ENCODE measurements around the gene PSD4. TPM values are rescaled to one million over a fixed set of nuclear protein-coding genes. Genes with fewer than 3 reads are reported as not detected.

The PSD4 gene
- total and polyA plus RNA-seq, 2 of the 8 experiments (the other 6 are each of a cell fraction or from before 2014, with no cell fraction given): 0.53 to 1.2 TPM

GRCh38 chr2:113166187-113166645 lies 7.6 kb upstream of the PSD4 start:
- no peaks in the 10 kb centered on the region for H3K36me3 ChIP-seq (ENCODE audit: control insufficient read depth in 2 of 4, insufficient read depth in 4 of 4, low read length in 3 of 4)
- ChIA-PET POLR2A (ENCODE audit: partially characterized antibody) (no interaction called here), CTCF (ENCODE audit: partially characterized antibody) (interaction anchor here (3.6 to 8.4 kb wide), 4 partner anchors 9 to 32 kb away, joined by 20 to 85 read pairs (median 26); partner anchors contain the start of gene PSD4)
- no peak overlapping the region for H3K23ac ChIP-seq (ENCODE audit: insufficient read length)
- H3K4me1 ChIP-seq (replicated peaks in 1 of 4; ENCODE audit: control insufficient read depth in 3 of 4, insufficient read depth in 4 of 4, low read length in 3 of 4): peaks cover 0 to 4% (median 0%) of the 10 kb centered on the region in 4 experiments; a peak in 2 of 7 replicates
- no peak overlapping the region for H4K91ac ChIP-seq (replicated peaks; ENCODE audit: insufficient read length, low read length)
- no peaks in the 10 kb centered on the region for H3K79me2 ChIP-seq (ENCODE audit: control insufficient read depth in 1 of 2, insufficient read depth in 2 of 2, low read length in 2 of 2)
- no peak overlapping the region for H3K27ac ChIP-seq (ENCODE audit: low read depth, low read length)
- no peak overlapping the region for H3K9ac ChIP-seq (replicated peaks in 1 of 4; ENCODE audit: extremely low read depth in 1 of 4, low read depth in 3 of 4, low read length in 3 of 4)
- H4K5ac ChIP-seq (ENCODE audit: insufficient read length, low read depth, low read length): no peak overlapping the region
- no peak overlapping the region for H2BK12ac ChIP-seq (ENCODE audit: low read depth, low read length)
- no peak overlapping the region for H3K18ac ChIP-seq (ENCODE audit: extremely low read depth, low read length)
- WGBS, 2 experiments (ENCODE audit: extremely low coverage in 1 of 2, insufficient coverage in 1 of 2, insufficient read length in 1 of 2, insufficient replicate concordance in 2 of 2, low coverage in 1 of 2, low lambda C conversion rate in 2 of 2, missing lambda C conversion rate in 1 of 2): 92% methylated on average over 7 of the region's 7 CpGs; no CpG with 5 or more reads in 1 of the 2 experiments
- no peak overlapping the region for H4K8ac ChIP-seq (ENCODE audit: extremely low read depth, insufficient read depth, low read length)
- TF ChIP-seq MAFK (IDR thresholded peaks at IDR 0.05; ENCODE audit: low read depth, low read length): no peak
- H3K56ac ChIP-seq (replicated peaks; ENCODE audit: insufficient read length, low read depth, low read length): no peak overlapping the region
- no peak overlapping the region for H3K4ac ChIP-seq (replicated peaks; ENCODE audit: insufficient read length, low read depth, low read length)
- H2AK5ac ChIP-seq (ENCODE audit: low read depth, low read length): no peak overlapping the region
- H3K9me3 ChIP-seq (ENCODE audit: insufficient read depth in 2 of 2, low read depth in 1 of 2, low read length in 1 of 2): no peaks in the 10 kb centered on the region
- no peaks in the 10 kb centered on the region for H4K20me1 ChIP-seq (replicated peaks in 1 of 2; ENCODE audit: control insufficient read depth in 1 of 2, insufficient read depth in 2 of 2, low read length in 2 of 2)
- H3K14ac ChIP-seq (ENCODE audit: insufficient read length): no peak overlapping the region
- no peaks in the 10 kb centered on the region for H3K23me2 ChIP-seq (ENCODE audit: low read depth, low read length)
- no peaks in the 10 kb centered on the region for H3K79me1 ChIP-seq (ENCODE audit: low read depth, low read length)
- H2BK20ac ChIP-seq (ENCODE audit: low read length): no peak overlapping the region
- no peak overlapping the region for H3K4me2 ChIP-seq (ENCODE audit: insufficient read depth in 1 of 2, low read depth in 2 of 2, low read length in 2 of 2)
- no peak overlapping the region for H3K4me3 ChIP-seq (ENCODE audit: extremely low read depth in 1 of 4, insufficient read depth in 2 of 4, low read depth in 3 of 4, low read length in 4 of 4)
- H2BK5ac ChIP-seq (ENCODE audit: low read depth, low read length): no peak overlapping the region
- H2AFZ ChIP-seq (ENCODE audit: low read length): no peak overlapping the region
- no peak for FAIRE-seq
- H2BK120ac ChIP-seq (replicated peaks; ENCODE audit: low read depth, low read length): no peak overlapping the region
- no peak overlapping the region for H2BK15ac ChIP-seq (ENCODE audit: low read length)
- H3K27me3 ChIP-seq (replicated peaks in 1 of 4; ENCODE audit: control insufficient read depth in 3 of 4, extremely low read depth in 1 of 4, insufficient read depth in 3 of 4, low read length in 3 of 4): peaks cover 0 to 4% (median 3%) of the 10 kb centered on the region in 4 experiments; a peak in 1 of 7 replicates
- no peak for DNase-seq (ENCODE audit: low read depth in 1 of 2, low spot score in 2 of 2)
